HG02970 (cell line): ENCODE measurements around the gene EML4.

Experiments
- ATAC-seq: cut with Tn5 transposase; IDR thresholded peaks from one replicate; pipeline ENCODE4 v1.9.1; 2021; ENCODE audit warnings: mild to moderate bottlenecking, moderate library complexity, moderate number of reproducible peaks; ENCODE audit not compliant: unreplicated experiment, low FRiP score

EML4 gene

DNA sequence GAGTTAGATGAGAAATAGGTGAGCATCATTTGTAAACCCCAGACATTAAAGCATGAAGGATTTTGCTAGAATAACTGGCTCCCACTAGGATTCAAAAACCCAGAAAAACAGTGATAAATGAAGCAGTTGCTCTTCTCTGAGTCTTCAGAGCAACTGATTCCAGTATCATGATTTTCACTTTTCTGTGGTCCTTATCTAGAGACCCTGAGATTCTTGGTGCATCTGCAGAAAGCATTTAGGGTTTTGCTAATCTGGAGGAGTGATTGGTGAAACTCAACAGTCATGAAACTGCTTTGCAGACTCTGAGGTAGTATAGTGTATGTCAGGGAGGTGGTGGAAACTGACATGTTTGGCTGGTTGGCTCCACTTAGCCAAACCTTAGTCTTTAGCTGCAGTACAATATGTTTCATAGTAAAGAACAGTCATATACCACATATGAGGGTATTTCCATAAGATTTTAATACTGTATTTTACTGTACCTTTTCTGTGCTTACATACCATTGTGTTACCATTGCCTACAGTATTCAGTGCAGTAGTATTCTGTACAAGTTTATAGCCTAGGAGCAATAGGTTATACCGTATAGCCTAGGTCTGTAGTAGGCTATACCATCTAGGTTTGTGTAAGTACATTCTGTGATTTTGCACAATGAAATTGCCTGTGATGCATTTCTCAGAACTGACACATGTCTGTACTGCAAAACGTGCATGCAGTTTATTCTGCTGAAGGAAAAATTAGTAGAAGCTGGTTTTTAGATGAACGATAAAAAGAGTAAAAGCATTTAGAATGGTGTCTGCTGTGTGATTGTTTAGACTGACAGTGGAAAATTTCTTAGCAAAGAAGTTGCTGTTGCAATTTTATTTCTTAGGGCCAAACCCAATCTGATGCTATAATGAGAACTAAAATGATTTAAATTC lies 23.8 kb downstream of the EML4 start:
- no peak for ATAC-seq

DNA sequence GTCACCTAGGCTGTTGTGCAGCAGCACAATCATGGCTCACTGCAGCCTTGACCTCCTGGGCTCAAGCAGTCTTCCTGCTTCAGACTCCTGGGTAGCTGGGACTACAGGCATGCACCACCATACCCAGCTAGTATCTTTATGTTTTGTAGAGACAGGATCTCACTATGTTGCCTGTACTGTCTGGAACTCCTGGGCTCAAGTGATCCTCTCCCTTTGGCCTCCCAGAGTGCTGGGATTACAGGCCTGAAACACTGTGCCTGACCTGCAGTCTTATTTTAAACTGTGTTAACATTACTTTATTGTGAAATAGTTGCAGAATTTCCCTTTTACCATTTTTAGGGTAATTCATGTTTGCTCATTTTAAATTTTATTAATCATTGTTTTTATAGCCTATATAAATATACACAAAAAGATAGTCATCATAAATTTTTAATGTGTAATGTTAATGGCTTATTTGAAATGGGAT lies 24.6 kb downstream of the EML4 start:
- ATAC-seq, result no peak

DNA sequence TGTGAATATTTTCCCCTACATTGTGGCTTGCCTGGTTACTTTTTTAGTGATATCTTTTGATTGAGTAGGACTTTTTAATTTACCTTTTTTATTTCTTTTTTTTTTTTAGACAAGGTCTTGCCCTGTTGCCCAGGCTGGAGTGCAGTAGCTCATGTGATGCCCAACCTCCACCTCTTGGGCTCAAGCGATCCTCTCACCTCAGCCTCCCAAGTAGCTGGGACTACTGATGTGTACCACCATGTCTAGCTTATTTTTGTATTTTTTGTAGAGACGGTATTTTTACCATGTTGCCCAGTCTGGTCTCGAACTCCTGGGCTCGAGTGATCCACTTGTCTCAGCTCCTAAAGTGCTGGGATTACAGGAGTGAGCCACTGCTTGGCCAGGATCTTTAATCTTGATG lies 25.3 kb downstream of the EML4 start:
- no peak for ATAC-seq

DNA sequence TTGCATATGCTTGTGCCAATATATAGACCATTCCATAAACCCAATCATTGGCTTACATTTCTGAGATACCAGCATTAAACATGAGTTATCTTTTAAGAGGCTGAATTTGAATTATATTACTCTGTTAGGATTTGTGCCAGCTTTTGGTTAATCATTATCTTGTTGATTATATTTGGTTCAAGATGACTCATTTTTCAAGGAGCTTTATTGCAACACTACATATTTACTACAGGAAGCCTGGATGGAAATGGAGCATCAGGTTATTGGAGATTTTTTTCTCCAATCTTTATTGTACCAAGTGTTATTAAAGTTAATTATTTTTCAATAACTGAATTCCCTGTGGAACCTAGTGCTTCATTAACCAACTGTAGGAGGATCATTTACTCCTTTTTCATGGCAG lies 26.4 kb downstream of the EML4 start:
- no peak for ATAC-seq

DNA sequence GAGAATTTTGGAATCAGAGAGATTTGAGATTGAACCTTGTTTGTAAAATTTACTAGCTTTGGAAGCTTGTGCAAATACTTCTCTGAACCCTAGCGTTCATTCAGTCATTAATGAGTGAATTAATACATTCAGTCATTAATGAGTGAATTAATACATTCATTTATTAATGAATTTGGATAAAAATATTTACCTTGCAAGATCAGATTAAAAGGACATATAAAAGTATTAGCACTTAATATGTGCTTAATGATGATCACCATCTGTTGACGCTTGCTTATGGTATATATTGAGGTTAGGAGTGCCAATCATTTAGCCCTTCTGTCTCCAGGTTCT lies 26.9 kb downstream of the EML4 start:
- ATAC-seq, result no peak

- ATAC-seq, result no peak
These were observed 27.5 kb downstream of the EML4 start for GRCh38 chr2:42196403-42197267.

DNA sequence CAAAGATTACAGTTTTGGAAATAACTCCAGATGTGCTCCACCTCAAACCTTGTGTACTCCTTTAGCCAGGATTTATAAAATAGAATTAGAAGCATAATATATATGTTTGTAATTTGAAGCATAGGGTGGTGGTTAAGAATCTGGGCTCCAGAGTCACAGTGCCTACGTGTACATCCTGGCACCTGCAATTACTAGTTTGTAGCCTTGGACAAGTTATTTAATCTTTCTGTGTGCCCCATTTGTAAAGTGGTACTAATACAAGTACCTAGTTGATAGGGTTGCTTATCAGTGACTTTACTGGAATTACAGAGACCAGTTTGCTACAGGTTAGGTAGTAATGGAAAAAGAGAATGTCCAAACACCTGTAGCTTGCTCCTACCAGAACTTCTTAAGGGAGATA lies 28.6 kb downstream of the EML4 start:
- no peak for ATAC-seq

DNA sequence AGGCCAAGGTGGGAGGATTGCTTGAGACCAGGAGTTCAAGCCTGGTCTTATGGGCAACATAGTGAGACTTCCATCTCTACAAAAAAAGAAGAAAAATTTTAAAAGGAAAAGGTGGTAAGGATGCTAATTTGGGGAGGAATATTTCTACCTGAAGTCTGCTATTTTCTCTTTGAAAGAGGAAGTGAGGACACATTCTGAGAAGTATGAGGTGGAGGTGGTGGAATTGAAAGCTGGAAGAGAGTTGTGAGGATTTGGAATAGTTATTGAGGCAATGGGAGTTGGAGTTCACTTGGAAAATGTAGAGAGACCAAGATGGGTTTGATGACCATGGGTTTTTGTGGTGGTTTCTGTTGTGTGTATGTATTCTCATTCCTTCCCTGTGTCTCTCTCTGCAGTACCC lies 29.3 kb downstream of the EML4 start:
- ATAC-seq, result no peak

GRCh38 chr2:42199002-42199401 lies 29.8 kb downstream of the EML4 start:
- ATAC-seq, result no peak

- ATAC-seq, result no peak
These were observed 30.5 kb downstream of the EML4 start for GRCh38 chr2:42199626-42200025.

DNA sequence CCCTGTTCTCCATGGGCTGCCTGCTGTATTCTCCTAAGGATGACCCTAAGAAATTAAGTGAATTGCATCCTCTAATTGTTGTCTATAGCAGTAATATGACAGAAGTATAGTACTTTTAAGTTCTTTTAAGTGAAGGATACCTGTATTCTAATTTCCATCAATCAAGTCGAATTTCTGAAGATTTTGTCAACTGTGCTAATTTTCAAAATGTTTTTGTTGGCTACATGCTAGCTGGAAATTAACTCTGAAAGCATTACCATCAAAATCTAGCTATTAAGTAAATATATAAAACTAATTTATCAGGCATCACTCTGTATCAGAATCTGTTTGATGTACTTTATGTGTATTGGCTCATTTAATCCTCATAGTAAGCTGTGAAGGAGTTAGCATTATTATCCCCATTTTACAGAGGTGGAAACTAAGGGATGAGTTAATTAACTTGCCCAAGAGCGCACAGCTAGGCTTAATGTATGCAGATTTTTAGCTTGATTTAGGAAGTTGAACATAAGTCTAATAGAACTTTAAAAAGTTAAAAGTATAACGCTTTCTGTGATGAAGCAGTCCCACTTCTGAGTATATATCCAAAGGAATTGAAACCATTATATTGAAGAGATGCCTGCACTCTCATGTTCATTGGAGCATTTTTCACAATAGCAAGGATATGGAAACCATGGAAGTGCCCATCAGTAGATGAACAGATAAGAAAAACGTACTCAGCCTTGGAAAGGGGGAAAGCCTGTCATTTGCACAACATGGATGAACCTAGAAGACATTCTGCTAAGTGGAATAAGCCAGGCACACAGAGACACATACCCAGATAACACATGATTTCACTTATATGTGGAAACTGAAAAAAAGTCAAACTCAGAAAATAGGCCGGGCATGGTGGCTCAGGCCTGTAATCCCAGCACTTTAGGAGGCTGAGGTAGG lies 32.0 kb downstream of the EML4 start:
- no peak for ATAC-seq

DNA sequence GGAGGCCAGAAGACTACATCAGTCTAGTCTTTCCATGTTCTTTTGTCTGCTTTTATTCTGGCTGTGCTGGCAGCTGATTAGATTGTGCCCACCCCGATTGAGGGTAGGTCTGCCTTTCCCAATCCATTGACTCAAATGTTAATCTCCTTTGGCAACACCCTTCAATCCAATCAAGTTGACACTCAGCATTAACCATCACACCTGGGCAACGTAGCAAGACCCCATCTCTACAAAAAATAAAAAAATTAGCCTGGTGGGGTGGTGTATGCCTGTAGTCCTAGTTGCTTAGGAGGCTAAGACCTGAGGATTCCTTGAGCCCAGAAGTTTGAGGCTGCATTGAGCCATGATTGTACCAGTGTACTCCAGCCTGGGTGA lies 33.5 kb downstream of the EML4 start:
- ATAC-seq, result no peak

DNA sequence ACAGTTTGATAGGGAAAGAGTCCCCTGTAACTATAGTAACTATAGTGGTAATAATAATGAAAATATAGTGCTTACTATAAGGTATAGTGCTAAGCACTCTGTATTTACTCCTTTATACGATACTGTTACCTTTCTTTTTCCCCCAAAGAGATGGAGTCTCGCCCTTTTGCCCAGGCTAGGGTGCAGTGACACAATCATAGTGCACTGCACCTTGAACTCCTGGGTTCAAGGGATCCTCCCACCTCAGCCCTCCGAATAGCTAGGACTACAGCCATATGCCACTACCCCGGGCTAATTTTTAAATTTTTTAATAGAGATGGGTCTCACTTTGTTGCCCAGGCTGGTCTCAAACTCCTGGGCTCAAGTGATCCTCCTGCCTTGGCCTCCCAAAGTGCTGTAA lies 34.6 kb downstream of the EML4 start:
- ATAC-seq, result no peak

DNA sequence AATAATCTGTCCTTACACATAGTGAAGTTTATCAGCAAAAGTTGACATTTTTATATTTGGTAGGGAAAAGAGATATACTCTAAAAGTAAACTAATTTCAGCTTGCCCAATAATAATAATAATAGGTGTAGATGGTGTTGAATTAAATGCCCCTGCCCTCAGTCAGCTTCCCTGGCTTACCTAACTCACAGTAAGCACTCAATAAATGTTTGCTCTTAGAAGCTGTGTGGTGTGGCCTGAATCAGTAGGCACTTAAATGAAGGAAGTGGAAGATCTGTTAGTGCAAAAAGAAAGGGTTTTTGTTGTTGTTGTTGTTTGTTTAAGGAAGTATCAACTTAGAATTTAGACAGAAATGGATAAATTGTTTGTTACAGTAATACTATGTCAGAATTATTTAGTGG lies 36.2 kb downstream of the EML4 start:
- no peak for ATAC-seq

DNA sequence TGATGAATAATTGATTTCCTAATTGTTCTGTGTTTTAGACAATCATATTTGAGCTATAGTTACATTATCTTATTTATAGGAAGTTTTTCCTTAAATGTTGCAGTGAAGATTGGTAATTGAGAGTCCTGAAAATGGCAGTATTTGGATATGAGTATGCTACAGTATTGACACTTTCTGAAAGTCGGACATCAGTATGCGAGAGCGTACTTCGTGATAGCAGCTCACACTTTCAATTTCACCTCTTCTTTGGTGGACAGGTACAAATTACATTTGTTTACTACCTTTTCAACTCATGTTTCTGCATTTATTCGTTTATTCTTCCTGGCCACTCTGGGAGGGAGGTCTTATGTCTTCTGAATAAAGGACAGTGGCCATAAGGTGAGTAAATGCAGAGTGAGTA lies 38.7 kb downstream of the EML4 start:
- ATAC-seq, result no peak

GRCh38 chr2:42210203-42210602 lies 41.0 kb downstream of the EML4 start:
- no peak for ATAC-seq

- no peak for ATAC-seq
These were observed 42.1 kb downstream of the EML4 start for GRCh38 chr2:42211291-42211690.

DNA sequence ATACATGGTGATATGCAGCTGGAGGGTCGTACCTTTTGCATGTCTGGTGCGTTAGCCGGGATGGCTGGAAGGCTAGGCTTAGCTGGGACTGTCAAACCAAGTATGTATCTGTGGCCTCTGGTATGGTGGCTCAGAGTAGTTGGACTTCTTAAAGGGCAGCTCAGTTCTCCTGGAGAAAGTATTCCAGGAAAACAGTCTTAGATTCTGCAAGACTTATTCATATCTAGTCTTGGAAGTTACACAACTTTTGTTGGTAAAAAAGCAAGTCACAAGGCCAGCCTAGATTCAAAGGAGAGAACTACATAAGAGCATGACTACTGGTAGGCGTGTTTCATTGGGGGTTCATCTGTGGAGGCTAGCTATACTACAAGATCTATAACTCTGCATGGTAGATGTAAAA lies 45.5 kb downstream of the EML4 start:
- ATAC-seq, result no peak

- no peak for ATAC-seq
These were observed 47.5 kb downstream of the EML4 start for GRCh38 chr2:42216694-42217093.

GRCh38 chr2:42217307-42217706 lies 48.2 kb downstream of the EML4 start:
- no peak for ATAC-seq

- no peak for ATAC-seq
These were observed 48.8 kb downstream of the EML4 start for GRCh38 chr2:42217914-42218313.
